ENCODE measurements around the gene RNU7-1. TPM values are rescaled to one million over a fixed set of nuclear protein-coding genes. Genes with fewer than 3 reads are reported as not detected.

The RNU7-1 gene
- total and polyA plus RNA-seq, 10 of the 15 experiments (the other 5 are each of a cell fraction or from before 2014, with no cell fraction given): not detected

- Histone ChIP-seq H4K20me1 (ENCODE audit: control insufficient read depth, insufficient read depth) (no peaks in the 10 kb centered on the region), H3K4me2 (ENCODE audit: control insufficient read depth, insufficient read depth) (peak overlapping the region; percentile 95), H3K27ac (ENCODE audit: control insufficient read depth, insufficient read depth) (peak overlapping the region; percentile 92), H3K9me3 (replicated peaks; ENCODE audit: control insufficient read depth, insufficient read depth, low read length) (no peaks in the 10 kb centered on the region), H2AFZ (ENCODE audit: control insufficient read depth, low read depth, low read length) (peak overlapping the region; percentile 56), H3K4me1 (ENCODE audit: control insufficient read depth, insufficient read depth, low read length) (peaks cover 11% of the 10 kb centered on the region; the same call in 1 of the 2 replicates), H3K27me3 (replicated peaks in 1 of 2; ENCODE audit: control insufficient read depth in 2 of 2, insufficient read depth in 2 of 2, low read length in 1 of 2) (no peaks in the 10 kb centered on the region), H3K4me3 (peak overlapping the region; percentile 86), H3K9ac (ENCODE audit: control insufficient read depth, insufficient read depth, low read length) (peak overlapping the region; percentile 96), H3K36me3 (ENCODE audit: control insufficient read depth in 2 of 2, insufficient read depth in 2 of 2, low read length in 1 of 2) (peaks cover 5 to 6% of the 10 kb centered on the region in 2 experiments; a peak in 3 of 4 replicates), H3K79me2 (ENCODE audit: control insufficient read depth, insufficient read depth, low read length) (peaks cover 24% of the 10 kb centered on the region)
- in situ Hi-C loops (cut with MboI) (no loop called here), intact Hi-C loops (cut with micrococcal nuclease; ENCODE audit: unreplicated experiment) (loop anchor here (2.0 kb wide), 1 partner anchor 13 kb away; no protein-coding TSS in a partner anchor)
- SMC1A ChIA-PET (ENCODE audit: uncharacterized antibody, unreplicated experiment): interaction anchor here (0.9 to 1.6 kb wide), 6 partner anchors 9 to 70 kb away, joined by 3 to 12 read pairs (median 4); partner anchors contain the start of gene TPI1
- DNase-seq (ENCODE audit: low read depth, low spot score): peak; percentile 90
- RAD21 ChIA-PET (ENCODE audit: unreplicated experiment): interaction anchor here (0.8 to 1.7 kb wide), 9 partner anchors 12 to 68 kb away, joined by 3 to 8 read pairs (median 3); partner anchors contain the start of gene SPSB2
- under 1% methylated on average over 61 of the region's 80 CpGs for WGBS (ENCODE audit: insufficient coverage, insufficient replicate concordance, low lambda C conversion rate, missing lambda C conversion rate)
- CTCF ChIA-PET: interaction anchor here (0.7 to 8.6 kb wide), 23 partner anchors 9 to 248 kb away, joined by 3 to 111 read pairs (median 4); partner anchors contain the start of genes C1RL, CDCA3, LPCAT3 and LRRC23
- POLR2A ChIA-PET: interaction anchor here (0.9 to 17.8 kb wide), 15 partner anchors 9 to 86 kb away, joined by 3 to 524 read pairs (median 6); partner anchors contain the start of genes ATN1, CDCA3, EMG1 and LPCAT3
- TSS peak; percentile 92 for BruUV-seq (replicated peaks)
- FAIRE-seq: peak; percentile 99
- peak; percentile 96 for ATAC-seq
- TF ChIP-seq BMI1 (IDR thresholded peaks at IDR 0.05; ENCODE audit: borderline replicate concordance): no peak
- peak; percentile 61; the same call in 1 of the 2 replicates for TF ChIP-seq IRF4 (IDR thresholded peaks at IDR 0.05; ENCODE audit: low read depth, low read length)
- no peak for TF ChIP-seq ZBTB33 (IDR thresholded peaks at IDR 0.05)
- TF ChIP-seq CEBPZ (IDR thresholded peaks at IDR 0.05; ENCODE audit: low read depth, low read length): no peak
- TF ChIP-seq ZBTB4 (CRISPR knock-in tag; IDR thresholded peaks at IDR 0.05): no peak
- TF ChIP-seq CREB1 (IDR thresholded peaks at IDR 0.05; ENCODE audit: low read depth): no peak
- TF ChIP-seq HDAC2 (IDR thresholded peaks at IDR 0.05): no peak
- TF ChIP-seq ZZZ3 (IDR thresholded peaks at IDR 0.05; ENCODE audit: control insufficient read depth, insufficient read length, low read depth): no peak
- peak; percentile 98 for TF ChIP-seq CHD2 (IDR thresholded peaks at IDR 0.05; ENCODE audit: borderline replicate concordance, low read depth, low read length)
- peak; percentile 93 for TF ChIP-seq HDGF (IDR thresholded peaks at IDR 0.05)
Observed at GRCh38 chr12:6937481-6938352, 5.9 kb upstream of the RNU7-1 start.

All from GM12878 (cell line).